Stomach (tissue), 9 donors: ENCODE data around the gene CAMSAP3. TPM values are rescaled to one million over a fixed set of nuclear protein-coding genes. Genes with fewer than 3 reads are reported as not detected.

ENCODE experiments used
- DNase-seq, 2 donors: peaks; one replicate each; pipeline versions ENCODE4 v3.0.0 to v3.0.0-alpha.2; 2013 to 2019
- H3K27ac ChIP-seq, 5 donors: fragments of 200-600 bp in 4 of 5; sonication (generic) in 4 of 5; one replicate each; pipeline ENCODE4 v1.5.1; 2013 to 2019; ENCODE audit warnings: mild to moderate bottlenecking in 1 of 5, moderate library complexity in 1 of 5
- H3K27me3 ChIP-seq, 3 donors: fragments of 200-600 bp; sonication (generic); one replicate each; pipeline ENCODE4 v1.5.1; 2017 to 2019; ENCODE audit warnings: mixed run types in 1 of 3
- H3K36me3 ChIP-seq, 4 donors: fragments of 200-600 bp; sonication (generic); 1 replicate in 3 of 4; 2 replicates in 1 of 4; pipeline ENCODE4 v1.5.1; 2016 to 2019
- H3K4me1 ChIP-seq, 4 donors: fragments of 200-600 bp; sonication (generic); one replicate each; pipeline ENCODE4 v1.5.1; 2016 to 2019
- H3K4me3 ChIP-seq, 4 donors: fragments of 200-600 bp; sonication (generic) in 3 of 4; one replicate each; pipeline ENCODE4 v1.5.1; 2016 to 2019; ENCODE audit warnings: mild to moderate bottlenecking in 1 of 4
- H3K9me3 ChIP-seq, 4 donors: fragments of 200-600 bp; sonication (generic); one replicate each; pipeline ENCODE4 v1.5.1; 2016 to 2019
- EP300 ChIP-seq: sonication (generic); formaldehyde crosslinking; IDR thresholded peaks from one replicate; pipeline ENCODE4 v1.6.1; 2017; ENCODE audit warnings: antibody characterized with exemption
- POLR2A ChIP-seq, 4 donors: fragments of 450-650 bp; IDR thresholded peaks; one replicate each; pipeline ENCODE4 v1.6.1; 2016; ENCODE audit warnings: antibody characterized with exemption in 4 of 4, control low read depth in 2 of 4, mild to moderate bottlenecking in 1 of 4, moderate library complexity in 1 of 4
- POLR2AphosphoS5 ChIP-seq, 3 donors: sonication (generic); formaldehyde crosslinking; IDR thresholded peaks; one replicate each; pipeline ENCODE4 v1.6.1; 2016; ENCODE audit warnings: antibody characterized with exemption in 3 of 3
- WGBS, 5 donors: extraction: QIAGEN DNeasy Blood & Tissue Kit in 3 of 5; methylation state at CpG; one replicate each; pipeline versions ENCODE4 v1.1.5 to v1.1.7; 2013 to 2018; 5-methylcytosine and 5-hydroxymethylcytosine counted together
- intact Hi-C: fragments of 100-400 bp; cut with DNase I; formaldehyde crosslinking; loops from one replicate; pipeline ENCODE4 v1.15.1; 2023; ENCODE audit warnings: low total_unique reads
- polyA plus RNA-seq, 3 donors: library from polyadenylated mRNA; stranded (reverse); fragments of 200-250 nt; gene quantifications; one replicate each; pipeline ENCODE4 v1.2.3, GENCODE V29; 2013
- total RNA-seq, 5 donors: library from RNA; depleted of rRNA; stranded (reverse); fragments of >200 nt; gene quantifications; one replicate each; pipeline versions ENCODE4 v1.1.0 to v1.2.3, GENCODE V29; 2014 to 2016
- TF ChIP-seq, protein P1 (sequence below), 7 experiments: fragments of 450-650 bp in 4 of 7; fragments of 200-600 bp in 3 of 7; sonication (generic) in 3 of 7; IDR thresholded peaks; one replicate each; pipeline ENCODE4 v1.5.1; 2016 to 2019; ENCODE audit warnings: antibody characterized with exemption in 7 of 7, control low read depth in 2 of 7, mild to moderate bottlenecking in 1 of 7
- donor health status: healthy with polysubstance abuse.
- donor health status: Bipolar disorder and iron deficiency.
- donor health status: healthy.

CAMSAP3 gene
- total and polyA plus RNA-seq, 8 donors, result 5.5 to 232 (median 32.2) TPM

DNA sequence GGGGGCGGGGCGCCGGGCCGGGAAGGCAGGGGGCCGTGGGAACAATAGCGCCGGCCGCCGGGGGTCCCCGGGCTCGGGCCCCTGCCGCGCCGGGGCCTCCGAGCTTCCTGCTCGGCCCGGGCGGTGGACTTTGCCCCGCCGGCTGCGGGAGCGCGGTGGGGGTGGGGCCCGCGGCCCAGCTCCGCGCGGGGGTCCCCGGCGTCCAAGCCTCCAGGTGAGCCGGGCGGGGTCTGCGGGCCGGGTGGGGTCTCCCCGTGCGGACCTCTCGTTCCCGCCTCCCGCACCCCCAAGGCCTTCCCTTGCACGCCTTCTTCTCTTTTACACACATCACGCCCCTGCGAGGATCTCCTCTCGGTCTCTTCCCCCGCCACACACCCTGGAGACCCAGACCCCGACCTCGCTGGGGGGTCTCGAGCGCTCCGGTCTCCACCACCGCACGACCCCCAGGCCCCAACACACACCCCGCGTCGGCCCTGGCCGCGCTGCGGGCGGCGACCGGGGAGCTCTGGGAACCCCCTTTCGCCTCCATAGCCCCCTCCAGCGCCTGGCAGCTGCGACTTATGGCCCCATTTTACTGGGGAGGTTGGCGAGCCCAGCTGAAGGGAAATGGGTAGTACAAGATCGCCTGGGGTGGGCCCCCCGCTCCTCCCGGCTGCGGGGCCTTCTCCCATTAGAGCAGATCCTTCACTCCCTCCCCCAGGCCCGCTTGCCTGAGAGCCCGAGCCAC is 711 bp downstream of the CAMSAP3 start:
- Histone ChIP-seq H3K4me1 (peaks cover 0 to 30% (median 25%) of the 10 kb centered on the region in 4 donors), H3K4me3 (peak overlapping the region; percentile 44 to 66 (median 50)), H3K27ac (peak overlapping the region; percentile 71 to 89 (median 76)), H3K36me3 (no peaks in the 10 kb centered on the region), H3K27me3 (peaks cover 3 to 77% (median 13%) of the 10 kb centered on the region in 3 donors), H3K9me3 (no peaks in the 10 kb centered on the region)
- peak in 1 of 2 donors; percentile 61 for DNase-seq
- TF ChIP-seq POLR2AphosphoS5 (IDR thresholded peaks at IDR 0.05) (no peak), EP300 (no peak), POLR2A (IDR thresholded peaks at IDR 0.05) (no peak)
- TF ChIP-seq, protein P1, sequence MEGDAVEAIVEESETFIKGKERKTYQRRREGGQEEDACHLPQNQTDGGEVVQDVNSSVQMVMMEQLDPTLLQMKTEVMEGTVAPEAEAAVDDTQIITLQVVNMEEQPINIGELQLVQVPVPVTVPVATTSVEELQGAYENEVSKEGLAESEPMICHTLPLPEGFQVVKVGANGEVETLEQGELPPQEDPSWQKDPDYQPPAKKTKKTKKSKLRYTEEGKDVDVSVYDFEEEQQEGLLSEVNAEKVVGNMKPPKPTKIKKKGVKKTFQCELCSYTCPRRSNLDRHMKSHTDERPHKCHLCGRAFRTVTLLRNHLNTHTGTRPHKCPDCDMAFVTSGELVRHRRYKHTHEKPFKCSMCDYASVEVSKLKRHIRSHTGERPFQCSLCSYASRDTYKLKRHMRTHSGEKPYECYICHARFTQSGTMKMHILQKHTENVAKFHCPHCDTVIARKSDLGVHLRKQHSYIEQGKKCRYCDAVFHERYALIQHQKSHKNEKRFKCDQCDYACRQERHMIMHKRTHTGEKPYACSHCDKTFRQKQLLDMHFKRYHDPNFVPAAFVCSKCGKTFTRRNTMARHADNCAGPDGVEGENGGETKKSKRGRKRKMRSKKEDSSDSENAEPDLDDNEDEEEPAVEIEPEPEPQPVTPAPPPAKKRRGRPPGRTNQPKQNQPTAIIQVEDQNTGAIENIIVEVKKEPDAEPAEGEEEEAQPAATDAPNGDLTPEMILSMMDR (IDR thresholded peaks at IDR 0.05), result no peak
- 1 to 4% (median 2%) methylated on average over 19 to 70 of the region's 70 CpGs for WGBS, 5 donors
- intact Hi-C loops, result no loop called here

- 40 to 59% (median 56%) methylated on average over 9 of the region's 9 CpGs for WGBS, 5 donors
- TF ChIP-seq POLR2A (IDR thresholded peaks at IDR 0.05) (no peak), EP300 (no peak), POLR2AphosphoS5 (IDR thresholded peaks at IDR 0.05) (no peak)
- TF ChIP-seq, protein P1 (IDR thresholded peaks at IDR 0.05), result no peak
- peak overlapping the region in 2 of 5 donors; percentile 73 to 89 for H3K27ac ChIP-seq
- intact Hi-C loops, result no loop called here
- H3K36me3 ChIP-seq, result no peaks in the 10 kb centered on the region
- peak; percentile 40 to 46 for DNase-seq
- H3K9me3 ChIP-seq, result no peaks in the 10 kb centered on the region
- H3K27me3 ChIP-seq, result peaks cover 3 to 79% (median 13%) of the 10 kb centered on the region in 3 donors
- peaks cover 0 to 39% (median 34%) of the 10 kb centered on the region in 4 donors for H3K4me1 ChIP-seq
- peak overlapping the region in 2 of 4 donors; percentile 47 to 66 for H3K4me3 ChIP-seq
Measured at GRCh38 chr19:7597689-7598088, 2.0 kb downstream of the CAMSAP3 start.

GRCh38 chr19:7598180-7598579 is 2.5 kb downstream of the CAMSAP3 start:
- peaks cover 0 to 42% (median 39%) of the 10 kb centered on the region in 4 donors for H3K4me1 ChIP-seq
- H3K27ac ChIP-seq, result peak overlapping the region in 1 of 5 donors; percentile 89
- 52 to 69% (median 58%) methylated on average over 6 of the region's 6 CpGs for WGBS, 5 donors
- H3K36me3 ChIP-seq, result no peaks in the 10 kb centered on the region
- intact Hi-C loops, result no loop called here
- peaks cover 3 to 77% (median 13%) of the 10 kb centered on the region in 3 donors for H3K27me3 ChIP-seq
- no peak for DNase-seq
- TF ChIP-seq EP300, result no peak
- TF ChIP-seq, protein P1 (IDR thresholded peaks at IDR 0.05), result no peak
- TF ChIP-seq POLR2AphosphoS5 (IDR thresholded peaks at IDR 0.05), result no peak
- no peak for TF ChIP-seq POLR2A (IDR thresholded peaks at IDR 0.05)
- no peak overlapping the region for H3K4me3 ChIP-seq
- no peaks in the 10 kb centered on the region for H3K9me3 ChIP-seq

DNA sequence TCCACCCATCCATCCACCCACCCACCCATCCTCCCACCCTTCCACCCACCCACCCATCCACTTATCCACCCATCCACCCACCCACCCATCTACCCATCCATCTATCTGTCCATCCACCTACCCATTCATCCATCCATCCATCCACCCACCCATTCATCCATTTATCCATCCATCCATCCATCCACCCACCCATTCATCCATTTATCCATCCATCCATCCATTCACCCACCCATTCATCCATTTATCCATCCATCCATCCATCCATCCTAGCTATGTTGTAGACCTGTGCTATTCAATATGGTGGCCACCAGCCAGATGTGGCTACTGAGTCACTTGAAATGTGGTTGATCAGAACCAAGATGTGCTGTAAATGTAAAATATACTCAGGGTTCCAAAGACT is 5.1 kb downstream of the CAMSAP3 start:
- peaks cover 0 to 7% (median 4%) of the 10 kb centered on the region in 4 donors for H3K36me3 ChIP-seq
- H3K27me3 ChIP-seq, result peaks cover 0 to 76% (median 13%) of the 10 kb centered on the region in 3 donors
- H3K27ac ChIP-seq, result no peak overlapping the region
- H3K9me3 ChIP-seq, result no peaks in the 10 kb centered on the region
- no peak for DNase-seq
- H3K4me1 ChIP-seq, result peaks cover 0 to 54% (median 48%) of the 10 kb centered on the region in 4 donors
- no peak overlapping the region for H3K4me3 ChIP-seq
- intact Hi-C loops, result no loop called here
- TF ChIP-seq POLR2AphosphoS5 (IDR thresholded peaks at IDR 0.05) (no peak), EP300 (no peak), POLR2A (IDR thresholded peaks at IDR 0.05) (no peak)
- TF ChIP-seq, protein P1 (IDR thresholded peaks at IDR 0.05), result no peak
